GM18870 (cell line): ENCODE measurements around the gene MYADML2.

ENCODE experiments used
- ATAC-seq: cut with Tn5 transposase; IDR thresholded peaks from one replicate; pipeline ENCODE4 v1.9.1; 2021; ENCODE audit warnings: moderate library complexity; ENCODE audit not compliant: unreplicated experiment

MYADML2 gene

GRCh38 chr17:81940538-81941483 is 6.2 kb downstream of the MYADML2 start:
- no peak for ATAC-seq

- ATAC-seq = no peak
Measured at GRCh38 chr17:81939881-81940385, 7.1 kb downstream of the MYADML2 start.

- no peak for ATAC-seq
Measured at GRCh38 chr17:81939218-81939617, 7.8 kb downstream of the MYADML2 start.

GRCh38 chr17:81935709-81936084 is 11.3 kb downstream of the MYADML2 start:
- ATAC-seq = no peak

- ATAC-seq = no peak
Measured at GRCh38 chr17:81934850-81935708, 12.0 kb downstream of the MYADML2 start.

GRCh38 chr17:81934098-81934757 is 12.8 kb downstream of the MYADML2 start:
- ATAC-seq = no peak

GRCh38 chr17:81933178-81933699 is 13.8 kb downstream of the MYADML2 start:
- ATAC-seq = no peak

GRCh38 chr17:81932333-81932983 is 14.6 kb downstream of the MYADML2 start:
- ATAC-seq = no peak

GRCh38 chr17:81931557-81932332 is 15.3 kb downstream of the MYADML2 start:
- no peak for ATAC-seq

GRCh38 chr17:81931189-81931556 is 15.9 kb downstream of the MYADML2 start:
- ATAC-seq = no peak

GRCh38 chr17:81930142-81931125 is 16.6 kb downstream of the MYADML2 start:
- no peak for ATAC-seq

GRCh38 chr17:81929253-81930141 is 17.5 kb downstream of the MYADML2 start:
- no peak for ATAC-seq

- ATAC-seq = no peak
Measured at GRCh38 chr17:81928544-81929252, 18.3 kb downstream of the MYADML2 start.

GRCh38 chr17:81927653-81928543 is 19.1 kb downstream of the MYADML2 start, which contains the start of gene MAFG:
Gene MAFG (minus strand): TSS chr17:81927735. CDS start chr17:81923185, 4,550 bp downstream.
- ATAC-seq = peak; percentile 54

GRCh38 chr17:81927152-81927652 is 19.8 kb downstream of the MYADML2 start:
- ATAC-seq = no peak
